B cell (primary cell): ENCODE measurements around the gene NADSYN1. TPM values are rescaled to one million over a fixed set of nuclear protein-coding genes. Genes with fewer than 3 reads are reported as not detected.
"Not testable (repeated sequence)": the region's sequence is repeated elsewhere in the genome, so short reads cannot be mapped to it uniquely, and the experiment has no call there.

Experiments
- ATAC-seq: fragments of 200-7000 bp; cut with Tn5 transposase; one replicate; pipeline ENCODE4 v1.10.0; 2021; ENCODE audit warnings: low read depth, mild to moderate bottlenecking, moderate number of reproducible peaks, moderate library complexity
- CTCF ChIA-PET: fragments of 350-600 bp; sonication (Branson Sonifier 250); formaldehyde crosslinking; loops from one replicate; lab custom pipeline; 2021; ENCODE audit warnings: antibody characterized with exemption, inconsistent platforms; lab: Charles Lee
- POLR2A ChIA-PET: fragments of 350-600 bp; sonication (Branson Sonifier 250); formaldehyde crosslinking; loops from one replicate; lab custom pipeline; 2021; ENCODE audit warnings: antibody characterized with exemption; lab: Charles Lee
- DNase-seq: peaks from one replicate; pipeline ENCODE4 v3.0.0; 2013
- H2AFZ ChIP-seq: 2 replicates; pipeline ENCODE4 v1.6.1; 2012; ENCODE audit warnings: mild to moderate bottlenecking, low read depth, low read length; ENCODE audit not compliant: insufficient read depth, poor library complexity, severe bottlenecking
- H3K27ac ChIP-seq, 2 donors: 1 replicate in 1 of 2; 2 replicates in 1 of 2; pipeline ENCODE4 v1.5.1; 2012 to 2013; ENCODE audit warnings: low read length in 2 of 2, mild to moderate bottlenecking in 2 of 2, moderate library complexity in 1 of 2
- H3K27me3 ChIP-seq, 4 experiments: fragments of 200-600 bp in 1 of 4; sonication (generic) in 1 of 4; replicated peaks in 1 of 4; 1 replicate in 2 of 4; 2 replicates in 2 of 4; pipeline versions ENCODE4 v1.6.1 to v1.7.0; 2013 to 2016; ENCODE audit warnings: low read length in 3 of 4, mild to moderate bottlenecking in 2 of 4, mixed read lengths in 1 of 4, moderate library complexity in 1 of 4; ENCODE audit not compliant: insufficient read depth in 4 of 4, control insufficient read depth in 3 of 4; ENCODE audit errors: control extremely low read depth in 1 of 4
- H3K36me3 ChIP-seq, 2 experiments: replicated peaks in 1 of 2; 1 replicate in 1 of 2; 2 replicates in 1 of 2; pipeline versions ENCODE4 v1.6.1 to v1.7.1; 2013; ENCODE audit warnings: low read length in 1 of 2; ENCODE audit not compliant: insufficient read depth in 2 of 2, control insufficient read depth in 1 of 2; ENCODE audit errors: control extremely low read depth in 1 of 2, extremely low read depth in 1 of 2
- H3K4me1 ChIP-seq, 2 donors: fragments of 200-600 bp in 1 of 2; sonication (generic) in 1 of 2; 1 replicate in 1 of 2; 2 replicates in 1 of 2; pipeline versions ENCODE4 v1.5.1 to v1.6.1; 2013 to 2017; ENCODE audit warnings: low read length in 2 of 2; ENCODE audit not compliant: control insufficient read depth in 2 of 2, insufficient read depth in 2 of 2
- H3K4me2 ChIP-seq: replicated peaks from 2 replicates; pipeline ENCODE3; 2012; ENCODE audit warnings: mild to moderate bottlenecking, low read depth, low read length; ENCODE audit not compliant: poor library complexity, severe bottlenecking
- H3K4me3 ChIP-seq, 5 experiments: fragments of 200-600 bp in 1 of 5; sonication (generic) in 1 of 5; 1 replicate in 3 of 5; 2 replicates in 2 of 5; pipeline versions ENCODE4 v1.5.1 to v1.7.0; 2011 to 2016; ENCODE audit warnings: low read length in 4 of 5, mild to moderate bottlenecking in 4 of 5, low read depth in 2 of 5, control low read depth in 1 of 5, moderate library complexity in 1 of 5; ENCODE audit not compliant: insufficient read depth in 1 of 5; ENCODE audit errors: control extremely low read depth in 1 of 5, extremely low read depth in 1 of 5
- H3K79me2 ChIP-seq: fragments of 200-600 bp; sonication (generic); one replicate; pipeline ENCODE4 v1.6.0; 2016; ENCODE audit warnings: low read length; ENCODE audit not compliant: control insufficient read depth, insufficient read depth
- H3K9ac ChIP-seq: fragments of 200-600 bp; sonication (generic); 2 replicates; pipeline ENCODE4 v1.6.1; 2017; ENCODE audit warnings: mild to moderate bottlenecking, low read length, moderate library complexity
- H3K9me3 ChIP-seq, 3 donors: one replicate each; pipeline versions ENCODE4 v1.6.1 to v1.7.1; 2013; ENCODE audit warnings: low read length in 2 of 3; ENCODE audit not compliant: control insufficient read depth in 2 of 3, insufficient read depth in 1 of 3; ENCODE audit errors: control extremely low read depth in 1 of 3
- H4K20me1 ChIP-seq: 2 replicates; pipeline ENCODE4 v1.6.0; 2012; ENCODE audit warnings: mild to moderate bottlenecking, low read length; ENCODE audit not compliant: insufficient read depth, control insufficient read depth, poor library complexity, severe bottlenecking
- H3K27ac Mint-ChIP-seq: one replicate; pipeline ENCODE4 v1.8.0; 2021; ENCODE audit warnings: mixed read lengths
- H3K27me3 Mint-ChIP-seq: one replicate; pipeline ENCODE4 v1.8.0; 2021; ENCODE audit warnings: mixed read lengths
- H3K4me1 Mint-ChIP-seq: one replicate; pipeline ENCODE4 v1.8.0; 2021; ENCODE audit warnings: mixed read lengths
- H3K4me3 Mint-ChIP-seq: one replicate; pipeline ENCODE4 v1.8.0; 2021; ENCODE audit warnings: mixed read lengths
- H3K9me3 Mint-ChIP-seq: one replicate; pipeline ENCODE4 v1.8.0; 2022; ENCODE audit warnings: mixed read lengths; ENCODE audit not compliant: insufficient read depth
- EZH2 ChIP-seq: IDR thresholded peaks from 2 replicates; pipeline ENCODE4 v1.6.1; 2012; ENCODE audit warnings: borderline replicate concordance, low read depth, mild to moderate bottlenecking, moderate library complexity, low read length; ENCODE audit not compliant: insufficient read depth, poor library complexity, severe bottlenecking
- WGBS: methylation state at CpG from one replicate; pipeline ENCODE4 v1.1.5; 2013; ENCODE audit warnings: missing lambda C conversion rate; ENCODE audit not compliant: insufficient coverage; 5-methylcytosine and 5-hydroxymethylcytosine counted together
- intact Hi-C: fragments of 100-400 bp; cut with micrococcal nuclease; formaldehyde crosslinking; loops from one replicate; pipeline ENCODE4 v1.10.0; 2022
- polyA plus RNA-seq: library from polyadenylated mRNA; depleted of rRNA; stranded (reverse); fragments of >200 nt; gene quantifications from 2 replicates; pipeline ENCODE4 v1.2.3, GENCODE V29; 2012
- total RNA-seq, 2 donors: library from RNA; stranded (reverse); fragments of 120-200 nt in 1 of 2; gene quantifications; 1 replicate in 1 of 2; 2 replicates in 1 of 2; pipeline versions ENCODE4 v1.2.3 to v1.2.4, GENCODE V29; 2013 to 2022
- TF ChIP-seq, protein P1 (sequence below): fragments of 200-600 bp; IDR thresholded peaks from one replicate; pipeline ENCODE4 v1.8.0; 2022; ENCODE audit warnings: antibody characterized with exemption, mild to moderate bottlenecking

NADSYN1 gene
- total and polyA plus RNA-seq, 2 donors (not counting 1 experiment from before 2014, with no cell fraction given): 153 to 222 TPM

- Histone ChIP-seq H3K27me3 (peaks cover 0 to 3% (median 0%) of the 10 kb centered on the region in 4 experiments), H3K4me3 (no peak overlapping the region), H3K4me1 (peaks cover under 1 to 6% of the 10 kb centered on the region in 2 donors), H3K4me2 (no peak overlapping the region), H3K9ac (no peak overlapping the region), H3K9me3 (peaks cover 0 to 11% (median 0%) of the 10 kb centered on the region in 3 donors), H3K27ac (no peak overlapping the region), H4K20me1 (no peaks in the 10 kb centered on the region), H3K36me3 (no peaks in the 10 kb centered on the region), H3K79me2 (no peaks in the 10 kb centered on the region), H2AFZ (no peak overlapping the region)
- intact Hi-C loops: no loop called here
- CTCF ChIA-PET: no interaction called here
- Mint-ChIP-seq H3K4me3 (no peak overlapping the region), H3K27me3 (peaks cover 3% of the 10 kb centered on the region), H3K9me3 (peaks cover 4% of the 10 kb centered on the region), H3K4me1 (peaks cover 10% of the 10 kb centered on the region), H3K27ac (no peak overlapping the region)
- POLR2A ChIA-PET: no interaction called here
- WGBS: 98% methylated on average over 4 of the region's 4 CpGs
- TF ChIP-seq, protein P1, sequence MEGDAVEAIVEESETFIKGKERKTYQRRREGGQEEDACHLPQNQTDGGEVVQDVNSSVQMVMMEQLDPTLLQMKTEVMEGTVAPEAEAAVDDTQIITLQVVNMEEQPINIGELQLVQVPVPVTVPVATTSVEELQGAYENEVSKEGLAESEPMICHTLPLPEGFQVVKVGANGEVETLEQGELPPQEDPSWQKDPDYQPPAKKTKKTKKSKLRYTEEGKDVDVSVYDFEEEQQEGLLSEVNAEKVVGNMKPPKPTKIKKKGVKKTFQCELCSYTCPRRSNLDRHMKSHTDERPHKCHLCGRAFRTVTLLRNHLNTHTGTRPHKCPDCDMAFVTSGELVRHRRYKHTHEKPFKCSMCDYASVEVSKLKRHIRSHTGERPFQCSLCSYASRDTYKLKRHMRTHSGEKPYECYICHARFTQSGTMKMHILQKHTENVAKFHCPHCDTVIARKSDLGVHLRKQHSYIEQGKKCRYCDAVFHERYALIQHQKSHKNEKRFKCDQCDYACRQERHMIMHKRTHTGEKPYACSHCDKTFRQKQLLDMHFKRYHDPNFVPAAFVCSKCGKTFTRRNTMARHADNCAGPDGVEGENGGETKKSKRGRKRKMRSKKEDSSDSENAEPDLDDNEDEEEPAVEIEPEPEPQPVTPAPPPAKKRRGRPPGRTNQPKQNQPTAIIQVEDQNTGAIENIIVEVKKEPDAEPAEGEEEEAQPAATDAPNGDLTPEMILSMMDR: no peak
- no peak for TF ChIP-seq EZH2
- ATAC-seq (no peak), DNase-seq (no peak)
These were observed 85.6 kb downstream of the NADSYN1 start for GRCh38 chr11:71538666-71538990.

- Mint-ChIP-seq H3K27ac (no peak overlapping the region), H3K4me3 (no peak overlapping the region), H3K27me3 (peaks cover 3% of the 10 kb centered on the region), H3K9me3 (peaks cover 4% of the 10 kb centered on the region), H3K4me1 (peaks cover 14% of the 10 kb centered on the region)
- no peak overlapping the region for H3K4me2 ChIP-seq
- no peak overlapping the region for H3K27ac ChIP-seq
- H3K9ac ChIP-seq: no peak overlapping the region
- ChIA-PET CTCF (no interaction called here), POLR2A (no interaction called here)
- no peaks in the 10 kb centered on the region for H3K79me2 ChIP-seq
- H4K20me1 ChIP-seq: no peaks in the 10 kb centered on the region
- peaks cover 0 to 11% (median 0%) of the 10 kb centered on the region in 3 donors for H3K9me3 ChIP-seq
- WGBS: 93% methylated on average over 5 of the region's 11 CpGs
- peaks cover 0 to 3% (median 0%) of the 10 kb centered on the region in 4 experiments for H3K27me3 ChIP-seq
- DNase-seq: no peak
- no peak overlapping the region for H2AFZ ChIP-seq
- H3K4me3 ChIP-seq: no peak overlapping the region
- ATAC-seq: no peak
- intact Hi-C loops: no loop called here
- no peaks in the 10 kb centered on the region for H3K36me3 ChIP-seq
- H3K4me1 ChIP-seq: peaks cover 3 to 10% of the 10 kb centered on the region in 2 donors
- no peak for TF ChIP-seq EZH2
- TF ChIP-seq, protein P1: no peak
These were observed 86.0 kb downstream of the NADSYN1 start for GRCh38 chr11:71539017-71539416.

DNA sequence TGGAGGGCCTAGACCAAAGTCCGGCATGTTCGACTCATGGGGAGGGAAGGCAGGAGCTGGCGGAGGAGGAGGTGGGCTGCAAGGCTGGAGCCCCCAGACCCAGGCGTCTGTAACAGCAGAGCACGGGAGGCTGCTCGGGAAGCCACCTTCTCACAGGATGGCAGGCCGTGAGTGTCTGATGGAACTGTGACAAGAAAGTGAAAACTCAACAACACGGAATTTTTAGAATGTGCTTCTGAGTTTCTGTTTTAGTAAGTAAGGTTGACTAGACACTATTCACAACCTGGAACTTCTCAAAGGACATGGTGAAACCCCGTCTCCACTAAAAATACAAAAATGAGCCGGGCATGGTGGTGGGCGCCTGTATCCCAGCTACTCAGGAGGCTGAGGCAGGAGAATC lies 87.0 kb downstream of the NADSYN1 start:
- H3K79me2 ChIP-seq, intact Hi-C loops, H3K27me3 Mint-ChIP-seq, H3K27me3 ChIP-seq, H3K4me3 Mint-ChIP-seq, ATAC-seq, H3K4me2 ChIP-seq, POLR2A ChIA-PET, H4K20me1 ChIP-seq, CTCF ChIA-PET, H3K9ac ChIP-seq, H3K4me3 ChIP-seq, DNase-seq, H3K36me3 ChIP-seq, H3K27ac ChIP-seq, H2AFZ ChIP-seq, H3K9me3 Mint-ChIP-seq, H3K27ac Mint-ChIP-seq: not testable (repeated sequence)
- peaks cover 3 to 10% of the 10 kb centered on the region in 2 donors for H3K4me1 ChIP-seq
- H3K4me1 Mint-ChIP-seq: peaks cover 19% of the 10 kb centered on the region
- 88% methylated on average over 8 of the region's 11 CpGs for WGBS
- peaks cover 0 to 11% (median 0%) of the 10 kb centered on the region in 3 donors for H3K9me3 ChIP-seq
